Measurements from ENCODE around the gene CMKLR1.

CMKLR1 gene

GRCh38 chr12:108255252-108255602, 83.9 kb downstream of the CMKLR1 start:
- no peak for DNase-seq

- DNase-seq: peak; percentile 22
Measured at GRCh38 chr12:108254517-108255251, 84.4 kb downstream of the CMKLR1 start.

GRCh38 chr12:108254030-108254429, 85.1 kb downstream of the CMKLR1 start:
- DNase-seq: no peak

GRCh38 chr12:108253540-108253939, 85.6 kb downstream of the CMKLR1 start:
- DNase-seq: peak; percentile 69

DNA sequence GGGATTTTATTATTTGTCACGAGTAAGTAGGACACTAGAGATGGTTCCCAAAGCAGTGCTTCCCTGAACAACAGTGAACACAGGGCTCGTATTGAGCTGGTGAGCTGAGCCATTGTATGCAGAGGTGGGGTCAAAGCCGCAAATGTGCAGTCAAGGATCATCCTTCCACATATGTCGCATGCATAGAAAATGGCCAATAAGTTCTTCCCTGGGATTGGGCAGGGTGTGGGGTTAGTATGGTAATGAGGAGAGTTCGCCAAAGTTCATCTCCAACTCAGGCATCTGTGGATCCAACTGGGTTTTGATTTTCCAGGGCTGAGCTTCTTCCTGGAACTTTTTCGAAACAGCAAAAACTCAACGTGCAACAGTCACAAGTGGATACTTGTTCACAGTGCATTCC, 86.6 kb downstream of the CMKLR1 start:
- DNase-seq: no peak

- no peak for DNase-seq
Measured at GRCh38 chr12:108248011-108248410, 91.1 kb downstream of the CMKLR1 start.

GRCh38 chr12:108247130-108247529, 92.0 kb downstream of the CMKLR1 start:
- no peak for DNase-seq

GRCh38 chr12:108241986-108242703, 97.0 kb downstream of the CMKLR1 start:
- DNase-seq: no peak

DNA sequence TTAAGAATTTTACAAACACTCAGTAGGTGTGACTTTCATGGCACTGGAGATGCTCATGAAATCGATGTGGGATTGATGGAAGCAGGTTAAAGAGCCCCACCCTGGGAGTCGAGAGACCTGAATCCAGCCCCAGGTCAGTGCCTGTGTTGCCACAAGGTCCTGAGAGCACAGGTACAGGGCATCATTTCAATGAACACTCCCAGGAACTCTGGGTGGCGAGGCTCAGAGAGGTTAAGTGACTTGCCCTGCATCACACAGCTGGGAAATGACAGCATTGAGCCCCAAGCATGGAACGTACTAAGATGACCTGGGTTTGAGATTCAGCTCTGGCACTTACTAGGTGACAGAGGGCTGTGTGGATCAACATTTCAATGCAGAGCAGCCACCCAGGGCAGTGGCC, 98.2 kb downstream of the CMKLR1 start:
- no peak for DNase-seq

- DNase-seq: no peak
Measured at GRCh38 chr12:108240027-108240785, 98.9 kb downstream of the CMKLR1 start.

- DNase-seq: no peak
Measured at GRCh38 chr12:108239378-108239777, 99.7 kb downstream of the CMKLR1 start.

- no peak for DNase-seq
Measured at GRCh38 chr12:108238474-108238873, 100.6 kb downstream of the CMKLR1 start.

Data from NCI-H2227 treated with DMSO at 0.1 percent for 48 hours (cell line).